Choroid plexus epithelial cell (primary cell): ENCODE results near the gene NR3C1.
A peak's percentile ranks its signal among the peaks of the same experiment; 100 is the strongest.

ENCODE experiments used
- DNase-seq: peaks from one replicate; pipeline ENCODE4 v3.0.0-alpha.2; 2010; ENCODE audit warnings: low read depth
- H3K4me3 ChIP-seq: 2 replicates; pipeline ENCODE4 v1.5.1; 2011; ENCODE audit warnings: low read depth, mild to moderate bottlenecking, control low read depth, low read length, moderate library complexity
- TF ChIP-seq, protein P1 (sequence below): conservative IDR thresholded peaks from 2 replicates; pipeline ENCODE4 v1.5.1; 2011; ENCODE audit warnings: low read depth, mild to moderate bottlenecking, control low read depth, inconsistent platforms, low read length, moderate library complexity

The NR3C1 gene

DNA sequence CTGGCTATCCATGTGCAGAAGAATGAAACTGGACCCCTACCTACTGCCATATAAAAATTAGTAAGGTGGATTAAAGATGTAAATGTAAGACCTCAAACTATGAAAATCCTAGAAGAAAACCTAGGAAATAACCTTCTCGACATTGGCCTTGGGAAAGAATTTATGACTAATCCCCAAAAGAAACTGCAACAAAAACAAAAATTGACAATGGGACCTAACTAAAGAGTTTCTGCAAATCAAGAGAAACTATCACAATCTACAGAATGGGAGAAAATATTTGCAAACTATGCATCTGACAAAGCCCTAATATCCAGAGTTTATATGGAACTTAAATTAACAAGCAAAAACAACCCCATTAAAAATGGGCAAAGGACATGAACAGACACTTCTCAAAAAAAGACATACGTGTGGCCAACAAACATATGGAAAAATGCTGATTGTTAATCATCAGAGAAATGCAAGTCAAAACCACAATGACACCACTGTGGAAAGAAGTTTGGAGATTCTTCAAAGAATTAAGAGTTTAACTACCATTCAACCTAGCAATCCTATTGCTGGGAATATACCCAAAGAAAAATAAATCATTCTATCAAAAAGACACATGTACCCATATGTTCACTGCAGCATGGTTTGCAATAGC is 98.5 kb downstream of the NR3C1 start:
- peak; percentile 28 for DNase-seq
- TF ChIP-seq, protein P1, sequence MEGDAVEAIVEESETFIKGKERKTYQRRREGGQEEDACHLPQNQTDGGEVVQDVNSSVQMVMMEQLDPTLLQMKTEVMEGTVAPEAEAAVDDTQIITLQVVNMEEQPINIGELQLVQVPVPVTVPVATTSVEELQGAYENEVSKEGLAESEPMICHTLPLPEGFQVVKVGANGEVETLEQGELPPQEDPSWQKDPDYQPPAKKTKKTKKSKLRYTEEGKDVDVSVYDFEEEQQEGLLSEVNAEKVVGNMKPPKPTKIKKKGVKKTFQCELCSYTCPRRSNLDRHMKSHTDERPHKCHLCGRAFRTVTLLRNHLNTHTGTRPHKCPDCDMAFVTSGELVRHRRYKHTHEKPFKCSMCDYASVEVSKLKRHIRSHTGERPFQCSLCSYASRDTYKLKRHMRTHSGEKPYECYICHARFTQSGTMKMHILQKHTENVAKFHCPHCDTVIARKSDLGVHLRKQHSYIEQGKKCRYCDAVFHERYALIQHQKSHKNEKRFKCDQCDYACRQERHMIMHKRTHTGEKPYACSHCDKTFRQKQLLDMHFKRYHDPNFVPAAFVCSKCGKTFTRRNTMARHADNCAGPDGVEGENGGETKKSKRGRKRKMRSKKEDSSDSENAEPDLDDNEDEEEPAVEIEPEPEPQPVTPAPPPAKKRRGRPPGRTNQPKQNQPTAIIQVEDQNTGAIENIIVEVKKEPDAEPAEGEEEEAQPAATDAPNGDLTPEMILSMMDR, result no peak

DNA sequence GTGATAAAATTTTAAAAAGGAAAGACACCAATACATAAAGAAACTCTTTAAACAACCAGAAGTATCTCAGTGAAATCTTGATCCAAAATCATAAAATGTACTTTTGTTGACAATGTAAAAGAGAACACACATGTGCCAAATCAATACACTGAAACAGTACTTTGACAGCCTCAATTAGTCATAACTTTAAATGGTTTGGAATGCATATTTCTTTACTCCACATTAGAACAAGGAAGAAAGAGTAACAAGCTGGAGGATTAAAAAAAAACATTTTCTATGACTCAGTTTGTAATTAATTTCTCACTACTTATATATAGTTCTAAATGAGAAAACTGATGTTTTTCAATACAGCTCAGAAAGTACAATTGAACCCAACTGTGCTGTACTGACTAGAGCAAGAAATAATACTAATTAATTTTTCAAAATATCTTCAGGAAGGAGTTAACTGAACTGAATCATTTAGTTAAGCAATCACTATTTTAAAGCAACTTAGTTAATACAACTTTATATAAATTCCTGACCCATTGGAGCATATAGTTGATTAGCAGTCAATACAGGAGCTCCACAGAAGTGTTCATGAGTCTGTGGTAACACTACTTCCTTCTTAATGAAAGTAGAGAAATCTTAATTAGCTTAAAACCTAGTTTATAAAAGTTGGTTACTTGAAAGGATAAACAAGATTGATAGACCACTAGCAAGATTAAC is 101.0 kb downstream of the NR3C1 start:
- DNase-seq, result peak; percentile 42
- TF ChIP-seq, protein P1, result no peak
- no peak overlapping the region for H3K4me3 ChIP-seq

More for the DNA sequence above, 98.5 kb downstream of the NR3C1 start:
- no peak overlapping the region for H3K4me3 ChIP-seq

DNA sequence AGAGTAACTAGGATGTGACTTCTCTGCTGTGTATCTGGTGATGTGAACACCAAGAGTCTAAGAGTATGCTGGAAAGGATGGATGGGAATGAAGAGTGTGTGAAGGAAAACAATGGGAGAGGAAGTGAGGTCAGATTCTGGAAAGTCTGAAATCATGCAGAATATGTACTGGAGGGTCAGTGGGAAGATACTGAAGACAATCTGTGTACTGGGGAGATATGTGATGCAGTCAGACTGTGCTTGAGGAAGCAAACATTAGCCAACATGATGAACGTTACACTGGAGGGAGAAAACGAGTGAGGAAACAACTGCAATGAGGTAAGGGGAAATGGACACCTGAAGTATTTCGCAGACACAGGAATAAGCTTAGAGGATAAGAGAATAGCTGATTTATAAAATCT is 105.7 kb downstream of the NR3C1 start:
- H3K4me3 ChIP-seq, result no peak overlapping the region
- no peak for DNase-seq
- TF ChIP-seq, protein P1, result no peak

DNA sequence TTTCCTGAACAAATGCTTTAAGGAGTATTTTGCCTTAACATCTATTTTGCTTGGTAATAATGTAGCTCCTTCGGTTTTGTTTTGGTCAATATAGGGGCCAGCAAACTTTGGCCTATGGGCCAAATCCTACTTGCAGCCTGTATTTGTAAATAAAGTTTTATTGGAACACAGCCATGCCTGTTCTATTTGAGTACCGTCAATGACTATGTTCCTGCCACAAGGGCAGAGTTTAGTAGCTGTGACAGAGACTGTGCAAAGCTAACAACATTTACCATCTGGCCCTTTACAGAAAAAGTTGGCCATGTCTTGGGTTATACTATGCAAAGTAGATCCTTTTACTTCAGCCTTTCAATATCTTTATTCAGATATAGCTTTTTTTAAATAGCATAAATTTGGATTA is 113.4 kb downstream of the NR3C1 start:
- no peak for DNase-seq
- TF ChIP-seq, protein P1, result no peak
- no peak overlapping the region for H3K4me3 ChIP-seq

DNA sequence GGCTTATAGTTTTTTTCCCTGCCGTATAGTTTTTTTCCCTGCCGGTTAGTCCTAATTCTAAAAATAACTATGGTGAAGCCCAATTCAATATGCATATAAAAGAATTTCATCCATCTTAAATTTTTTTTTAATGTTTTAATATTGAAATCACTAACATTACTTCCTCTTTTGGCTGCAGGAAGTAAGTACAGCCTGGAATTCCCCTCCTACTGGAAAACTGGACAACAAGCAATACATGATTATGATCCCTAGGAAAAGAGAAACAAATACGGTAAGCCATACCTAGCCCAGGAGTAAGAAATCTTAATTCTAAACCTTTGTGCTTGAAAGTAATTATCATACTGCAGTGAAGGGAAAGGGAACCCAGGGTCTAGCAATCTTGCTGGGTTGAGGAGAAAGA is 119.0 kb downstream of the NR3C1 start:
- no peak overlapping the region for H3K4me3 ChIP-seq
- TF ChIP-seq, protein P1, result no peak
- no peak for DNase-seq

DNA sequence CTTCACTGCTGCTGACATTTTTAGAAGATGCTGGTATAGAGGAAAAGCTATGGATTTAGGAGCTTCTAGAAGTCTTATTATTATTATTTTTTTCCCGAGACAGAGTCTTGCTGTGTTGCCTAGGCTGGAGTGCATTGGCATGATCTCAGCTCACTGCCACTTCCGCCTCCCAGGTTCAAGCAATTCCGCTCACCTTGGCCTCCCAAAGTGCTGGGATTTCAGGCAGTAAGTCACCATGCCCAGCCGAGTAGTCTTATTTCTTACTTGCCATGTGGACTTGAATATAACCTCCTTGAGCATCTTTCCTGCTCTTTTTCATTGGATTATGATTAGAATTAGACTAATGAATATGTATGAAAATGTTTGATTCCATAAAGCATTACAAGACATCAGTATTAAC is 119.5 kb downstream of the NR3C1 start:
- no peak overlapping the region for H3K4me3 ChIP-seq
- TF ChIP-seq, protein P1, result no peak
- DNase-seq, result no peak

DNA sequence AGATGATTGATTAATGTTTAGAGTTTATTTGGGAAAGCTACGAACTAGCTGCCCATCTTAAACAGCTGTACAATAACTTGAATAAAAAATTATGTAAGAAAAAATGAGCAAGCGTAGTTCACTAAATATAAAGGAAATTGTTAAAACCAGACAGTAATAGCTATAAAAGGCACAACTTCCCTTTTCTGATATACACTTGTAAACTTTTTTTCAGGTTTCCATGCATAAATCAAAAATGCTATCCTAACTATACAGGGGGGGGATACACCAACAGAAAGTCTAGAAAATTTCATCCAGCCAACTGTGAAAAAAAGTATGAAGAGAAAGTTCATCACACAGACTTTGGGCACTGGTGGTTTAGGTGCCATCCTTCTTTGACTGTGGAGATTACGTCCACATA is 122.3 kb downstream of the NR3C1 start:
- DNase-seq, result no peak
- TF ChIP-seq, protein P1, result no peak
- H3K4me3 ChIP-seq, result no peak overlapping the region
